ENCODE measurements around the gene NOX4.
"Not testable (repeated sequence)": the region's sequence is repeated elsewhere in the genome, so short reads cannot be mapped to it uniquely, and the experiment has no call there.

NOX4 gene

DNA sequence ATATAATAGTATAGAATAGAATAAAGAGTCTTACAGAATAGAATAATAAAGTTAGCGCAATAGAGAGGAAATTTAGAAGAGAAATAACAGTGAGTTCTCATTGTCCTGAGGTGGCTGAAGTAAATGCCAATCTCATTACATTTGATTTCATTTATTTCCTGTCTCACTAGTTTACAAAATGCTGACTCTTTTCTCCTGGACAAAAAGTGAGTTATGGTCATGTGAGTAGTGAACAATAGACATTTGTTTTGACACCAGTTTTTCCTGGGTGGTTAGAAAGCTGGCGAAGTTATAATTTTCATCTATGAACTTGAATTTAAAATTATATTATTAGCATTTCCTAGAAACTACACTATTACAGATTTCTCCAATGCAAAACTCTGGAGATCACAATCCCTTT, 169.8 kb downstream of the NOX4 start:
- in situ Hi-C loops (cut with MboI; ENCODE audit: low pct_unique_long_range_greater_than_20kb, low sequenced_read_pairs, unreplicated experiment): no loop called here

DNA sequence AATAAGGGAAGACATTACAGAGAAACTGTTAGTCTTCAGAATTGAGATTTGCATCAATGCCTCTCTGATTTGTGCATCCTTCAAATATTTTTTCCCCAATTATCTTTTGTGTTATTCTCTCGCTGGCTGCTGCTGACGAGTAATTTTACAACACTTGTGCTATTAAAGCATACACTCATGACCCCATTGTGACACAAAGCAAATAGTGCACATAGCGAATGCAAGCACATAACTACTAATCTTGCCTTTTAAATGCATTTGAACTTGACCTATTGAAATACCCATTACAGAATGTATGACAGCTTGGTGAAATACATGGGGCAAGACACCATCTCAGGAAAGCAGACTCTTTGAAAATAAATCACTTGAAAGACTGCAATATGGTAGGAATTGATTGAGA, 180.6 kb downstream of the NOX4 start:
- in situ Hi-C loops (cut with MboI; ENCODE audit: low pct_unique_long_range_greater_than_20kb, low sequenced_read_pairs, unreplicated experiment); DNase-seq (ENCODE audit: low spot score): not testable (repeated sequence)

More for the DNA sequence above, 169.8 kb downstream of the NOX4 start:
- TF ChIP-seq, protein P1, sequence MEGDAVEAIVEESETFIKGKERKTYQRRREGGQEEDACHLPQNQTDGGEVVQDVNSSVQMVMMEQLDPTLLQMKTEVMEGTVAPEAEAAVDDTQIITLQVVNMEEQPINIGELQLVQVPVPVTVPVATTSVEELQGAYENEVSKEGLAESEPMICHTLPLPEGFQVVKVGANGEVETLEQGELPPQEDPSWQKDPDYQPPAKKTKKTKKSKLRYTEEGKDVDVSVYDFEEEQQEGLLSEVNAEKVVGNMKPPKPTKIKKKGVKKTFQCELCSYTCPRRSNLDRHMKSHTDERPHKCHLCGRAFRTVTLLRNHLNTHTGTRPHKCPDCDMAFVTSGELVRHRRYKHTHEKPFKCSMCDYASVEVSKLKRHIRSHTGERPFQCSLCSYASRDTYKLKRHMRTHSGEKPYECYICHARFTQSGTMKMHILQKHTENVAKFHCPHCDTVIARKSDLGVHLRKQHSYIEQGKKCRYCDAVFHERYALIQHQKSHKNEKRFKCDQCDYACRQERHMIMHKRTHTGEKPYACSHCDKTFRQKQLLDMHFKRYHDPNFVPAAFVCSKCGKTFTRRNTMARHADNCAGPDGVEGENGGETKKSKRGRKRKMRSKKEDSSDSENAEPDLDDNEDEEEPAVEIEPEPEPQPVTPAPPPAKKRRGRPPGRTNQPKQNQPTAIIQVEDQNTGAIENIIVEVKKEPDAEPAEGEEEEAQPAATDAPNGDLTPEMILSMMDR (IDR thresholded peaks at IDR 0.05; ENCODE audit: extremely low read depth, insufficient read depth, missing control alignments): no peak
- no peak for DNase-seq (ENCODE audit: low spot score)

DNA sequence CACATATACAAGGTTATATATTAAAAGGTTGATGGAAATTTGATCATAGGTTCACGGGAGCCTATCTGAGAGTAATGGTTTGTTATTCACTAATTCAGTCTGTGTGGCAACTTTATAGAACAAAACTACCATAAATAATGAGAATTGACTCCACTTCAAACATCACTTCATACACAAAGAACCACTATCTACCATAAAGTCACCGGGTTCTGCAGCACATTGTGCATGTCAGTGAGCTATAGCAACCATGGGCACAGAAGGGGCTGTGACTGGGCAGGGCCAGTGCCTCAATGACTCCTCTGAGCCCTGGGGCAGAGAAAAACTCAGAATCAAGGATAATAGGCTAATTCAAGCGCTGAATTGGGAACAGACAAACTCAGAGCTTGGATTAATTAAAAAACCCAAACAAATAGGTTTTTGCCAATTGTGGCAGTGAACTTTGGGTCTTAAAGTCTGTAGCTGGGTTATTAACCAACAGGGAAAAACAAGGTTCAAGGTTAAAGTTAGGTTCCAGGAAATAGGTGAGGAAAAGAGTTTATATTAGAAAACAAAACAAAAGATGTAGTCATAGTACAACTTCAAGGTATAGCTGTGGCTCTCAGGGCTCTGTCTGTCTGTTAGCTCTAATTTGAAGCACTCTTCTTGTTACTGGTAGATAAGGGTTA, 181.7 kb downstream of the NOX4 start:
- DNase-seq (ENCODE audit: low spot score); in situ Hi-C loops (cut with MboI; ENCODE audit: low pct_unique_long_range_greater_than_20kb, low sequenced_read_pairs, unreplicated experiment): not testable (repeated sequence)

DNA sequence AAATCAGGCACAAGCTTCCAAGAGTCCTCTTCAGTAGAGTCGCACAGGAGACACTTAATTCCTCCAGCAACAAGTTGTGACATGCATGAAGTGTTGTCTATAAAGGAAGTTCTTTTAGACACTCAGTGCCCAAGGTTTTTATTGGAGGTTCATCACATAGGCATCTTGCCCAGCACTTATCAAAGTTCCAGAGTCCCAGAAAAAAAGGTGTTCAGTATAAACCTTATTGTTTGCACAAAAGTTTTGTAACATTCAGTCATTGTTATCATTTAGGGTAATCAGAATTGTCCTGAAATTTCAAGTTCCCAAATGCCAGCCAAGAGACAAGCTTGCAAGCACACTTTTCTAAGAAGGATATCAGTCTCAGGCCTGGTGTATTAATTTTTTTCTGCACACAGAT, 182.9 kb downstream of the NOX4 start:
- in situ Hi-C loops (cut with MboI; ENCODE audit: low pct_unique_long_range_greater_than_20kb, low sequenced_read_pairs, unreplicated experiment); DNase-seq (ENCODE audit: low spot score): not testable (repeated sequence)

DNA sequence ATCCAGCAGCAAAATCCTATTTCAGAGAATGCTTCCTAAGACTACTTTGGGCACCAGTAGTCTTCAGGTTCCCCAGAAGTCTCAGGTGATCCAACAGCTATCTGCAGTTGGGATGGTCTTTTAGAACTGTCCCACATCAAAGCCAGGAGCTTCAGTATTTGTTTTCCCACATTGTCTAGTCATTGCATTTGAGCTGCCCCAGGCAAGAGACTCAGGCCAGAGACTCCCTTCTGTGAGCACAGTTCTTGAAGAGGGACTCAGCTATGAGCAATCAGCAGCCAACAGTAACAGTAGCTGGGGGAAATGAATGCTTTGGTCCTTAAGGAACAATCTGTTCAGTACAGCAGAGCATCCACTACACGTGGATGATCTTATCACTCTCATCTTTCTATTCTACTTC, 188.1 kb downstream of the NOX4 start:
- in situ Hi-C loops (cut with MboI; ENCODE audit: low pct_unique_long_range_greater_than_20kb, low sequenced_read_pairs, unreplicated experiment); DNase-seq (ENCODE audit: low spot score): not testable (repeated sequence)

DNA sequence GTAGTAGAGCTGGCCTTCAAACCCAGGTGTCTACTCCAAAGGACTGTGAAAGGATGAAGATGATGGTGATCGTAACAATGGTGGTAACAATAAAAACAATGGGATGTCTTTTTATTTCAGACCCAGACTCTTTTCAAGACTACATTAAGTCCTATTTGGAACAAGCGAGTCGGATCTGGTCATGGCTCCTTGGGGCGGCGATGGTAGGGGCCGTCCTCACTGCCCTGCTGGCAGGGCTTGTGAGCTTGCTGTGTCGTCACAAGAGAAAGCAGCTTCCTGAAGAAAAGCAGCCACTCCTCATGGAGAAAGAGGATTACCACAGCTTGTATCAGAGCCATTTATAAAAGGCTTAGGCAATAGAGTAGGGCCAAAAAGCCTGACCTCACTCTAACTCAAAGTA, 196.2 kb downstream of the NOX4 start:
- in situ Hi-C loops (cut with MboI; ENCODE audit: low pct_unique_long_range_greater_than_20kb, low sequenced_read_pairs, unreplicated experiment); DNase-seq (ENCODE audit: low spot score): not testable (repeated sequence)

DNA sequence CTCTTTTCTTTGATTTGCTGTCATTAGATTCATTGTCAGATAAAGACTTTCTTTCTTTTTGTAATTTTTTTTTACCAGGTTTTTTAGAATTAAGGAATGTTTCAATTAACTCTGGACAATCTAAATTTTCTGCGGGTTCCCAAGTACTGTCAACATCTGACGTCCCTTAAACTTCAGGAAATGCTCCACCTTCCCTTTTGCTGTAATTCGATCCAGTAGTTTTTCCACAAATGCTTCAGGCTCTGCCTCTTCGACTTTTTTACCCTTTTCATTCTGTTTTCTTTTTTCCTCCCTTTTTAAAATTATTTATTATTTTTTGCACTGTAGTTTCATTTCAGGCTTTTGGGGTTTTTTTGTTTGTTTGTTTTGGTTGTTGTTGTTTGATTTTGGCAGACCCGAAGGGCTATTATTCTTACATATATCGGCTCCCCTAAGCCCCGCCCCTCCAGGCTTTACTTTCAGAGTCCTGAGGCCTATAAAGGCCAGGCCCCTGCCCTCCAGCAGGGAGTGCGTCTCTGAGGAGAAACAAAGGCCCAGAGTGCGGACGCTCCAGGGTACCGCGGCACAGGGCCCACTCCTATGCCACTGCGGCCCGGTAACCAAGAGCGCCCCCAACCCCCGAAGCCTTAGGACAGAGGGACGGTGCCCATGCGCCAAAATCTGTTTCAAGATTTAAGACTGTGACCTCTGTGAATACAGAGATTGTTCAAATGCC, 197.1 kb downstream of the NOX4 start:
- in situ Hi-C loops (cut with MboI; ENCODE audit: low pct_unique_long_range_greater_than_20kb, low sequenced_read_pairs, unreplicated experiment): no loop called here
- no peak for DNase-seq (ENCODE audit: low spot score)
- TF ChIP-seq, protein P1 (IDR thresholded peaks at IDR 0.05; ENCODE audit: extremely low read depth, insufficient read depth, missing control alignments): no peak

DNA sequence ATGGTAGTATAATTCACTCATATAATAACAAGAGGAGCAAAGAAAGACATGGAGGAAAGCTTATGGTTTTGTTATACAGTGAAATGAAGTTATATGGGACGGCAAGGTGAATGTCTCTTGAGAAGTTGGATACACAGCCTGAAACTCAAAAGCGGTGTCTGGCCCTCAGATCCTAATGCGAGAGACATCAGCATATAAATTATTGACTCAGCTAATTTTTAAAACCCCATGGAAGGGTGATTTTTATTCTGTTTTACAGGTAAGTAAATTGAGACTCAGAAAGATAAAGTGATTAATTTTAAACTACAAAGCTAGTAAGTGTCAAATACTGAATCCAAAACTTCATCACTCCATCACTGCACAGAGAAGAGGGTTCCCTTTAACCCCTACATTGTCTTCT, 203.2 kb downstream of the NOX4 start:
- DNase-seq (ENCODE audit: low spot score); in situ Hi-C loops (cut with MboI; ENCODE audit: low pct_unique_long_range_greater_than_20kb, low sequenced_read_pairs, unreplicated experiment): not testable (repeated sequence)

DNA sequence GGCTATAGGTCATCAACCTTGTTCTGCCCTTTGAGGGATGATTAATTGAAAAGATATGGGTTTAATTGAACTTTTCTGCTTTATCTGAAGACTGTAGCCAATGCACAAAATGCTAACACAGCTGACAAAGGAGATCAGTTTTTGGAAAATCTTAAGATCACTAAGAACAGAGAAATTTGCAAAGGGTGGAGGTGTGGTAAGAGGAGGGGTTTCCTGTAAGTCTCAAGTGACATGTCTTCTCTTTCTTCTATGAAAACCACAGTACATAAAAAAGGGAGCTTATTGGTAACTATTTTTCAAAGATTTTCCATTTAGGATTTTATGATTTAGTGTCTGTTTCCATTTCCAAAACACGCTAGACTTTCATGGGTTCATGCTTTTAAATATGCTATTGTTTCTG, 204.6 kb downstream of the NOX4 start:
- in situ Hi-C loops (cut with MboI; ENCODE audit: low pct_unique_long_range_greater_than_20kb, low sequenced_read_pairs, unreplicated experiment); DNase-seq (ENCODE audit: low spot score): not testable (repeated sequence)

DNA sequence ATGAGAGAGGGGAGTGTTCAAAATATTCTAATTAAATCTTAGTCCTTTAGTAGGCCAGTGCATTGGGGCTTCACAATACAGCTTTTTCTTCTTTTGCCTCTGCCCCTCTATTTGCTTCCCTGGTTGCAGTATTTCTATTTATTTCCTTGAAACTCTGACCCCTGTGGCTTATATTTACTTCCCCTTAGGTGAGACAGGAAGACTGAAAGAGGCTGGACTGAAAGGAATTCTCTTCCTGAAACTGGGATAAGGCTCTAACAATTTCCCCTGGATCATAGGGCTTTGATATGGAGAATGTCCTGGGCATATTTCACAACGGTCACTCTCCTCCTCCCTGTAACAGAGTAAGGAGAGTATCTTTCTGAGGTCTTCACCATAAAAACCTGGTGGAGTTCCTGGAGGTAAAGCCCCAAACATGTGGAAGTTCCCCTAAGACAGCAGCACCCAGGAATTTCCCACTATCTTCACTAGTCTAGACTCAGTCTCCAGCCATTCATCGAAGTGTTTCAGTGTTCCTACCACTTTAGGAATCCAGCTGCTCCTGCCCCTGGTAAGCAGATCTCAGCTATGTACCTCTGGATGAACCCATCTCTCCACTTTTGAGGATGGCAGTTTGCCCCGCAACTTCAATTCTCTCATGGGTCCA, 210.0 kb downstream of the NOX4 start:
- in situ Hi-C loops (cut with MboI; ENCODE audit: low pct_unique_long_range_greater_than_20kb, low sequenced_read_pairs, unreplicated experiment): not testable (repeated sequence)

DNA sequence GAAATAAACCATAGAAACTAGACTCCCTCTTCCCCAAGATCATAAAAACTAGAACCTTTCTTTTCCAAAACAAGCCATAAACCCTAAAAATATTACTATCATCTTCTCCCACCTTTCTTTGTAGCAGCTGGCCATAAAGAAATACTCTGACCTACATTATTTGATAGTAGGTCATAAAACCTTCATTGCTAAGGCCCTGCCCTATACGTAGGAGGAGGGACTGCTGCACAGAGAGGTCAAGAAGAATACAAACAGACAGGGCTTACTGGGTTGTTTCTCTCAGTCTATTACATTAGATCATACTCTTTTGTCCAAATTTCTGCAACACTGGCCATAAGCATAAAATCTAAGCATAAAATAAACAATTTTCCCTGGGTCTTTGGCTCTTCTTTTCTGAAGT, 212.0 kb downstream of the NOX4 start:
- no peak for DNase-seq (ENCODE audit: low spot score)
- TF ChIP-seq, protein P1 (IDR thresholded peaks at IDR 0.05; ENCODE audit: extremely low read depth, insufficient read depth, missing control alignments): no peak
- in situ Hi-C loops (cut with MboI; ENCODE audit: low pct_unique_long_range_greater_than_20kb, low sequenced_read_pairs, unreplicated experiment): no loop called here

More for the DNA sequence above, 210.0 kb downstream of the NOX4 start:
- DNase-seq (ENCODE audit: low spot score): not testable (repeated sequence)
